ENCODE measurements around the gene C17orf58. TPM values are rescaled to one million over a fixed set of nuclear protein-coding genes. Genes with fewer than 3 reads are reported as not detected.

Gene C17orf58
- total RNA-seq, 2 experiments from 2014 or later: 17.8 to 27.7 TPM

DNA sequence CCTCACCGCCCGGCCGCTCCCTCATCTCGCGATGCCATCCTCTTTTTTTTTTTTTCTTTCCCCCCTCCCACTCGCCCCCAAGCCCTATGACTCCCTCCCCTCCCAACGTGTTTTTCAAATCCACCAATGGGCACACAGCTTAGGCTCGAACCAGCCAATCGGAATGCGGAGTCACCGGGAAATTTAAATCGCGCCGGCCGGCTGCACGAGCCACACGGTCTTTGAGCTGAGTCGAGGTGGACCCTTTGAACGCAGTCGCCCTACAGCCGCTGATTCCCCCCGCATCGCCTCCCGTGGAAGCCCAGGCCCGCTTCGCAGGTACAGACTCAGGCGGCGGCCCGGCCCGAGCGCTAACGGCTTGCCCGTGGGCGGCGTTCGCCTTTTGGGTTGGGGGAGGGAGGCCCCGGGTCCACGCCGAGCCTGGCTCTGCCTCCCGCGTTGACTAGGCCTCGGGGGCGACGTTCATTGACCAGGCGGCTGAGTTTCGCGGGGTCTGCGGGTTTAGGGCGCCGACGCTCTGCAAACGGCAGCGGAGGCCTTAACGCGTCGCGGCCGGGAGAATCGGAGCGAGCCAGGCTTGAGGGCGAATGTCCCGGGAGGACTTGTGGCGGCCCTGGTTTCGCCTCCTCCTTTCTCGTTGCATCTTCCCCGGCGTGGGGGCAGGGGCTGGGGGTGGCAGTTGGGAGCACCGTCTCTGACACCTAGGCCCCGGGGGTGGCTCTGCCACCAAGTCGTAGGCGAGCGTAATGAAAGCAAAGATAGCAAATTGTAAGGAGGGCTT is 39.4 kb upstream of the C17orf58 start, which contains the start of gene KPNA2:
TSS of gene KPNA2 (plus strand) at position 213 of the 781 bp plus-strand sequence. CDS start 1,398 bp downstream, outside the sequence.
- H3K4me2 ChIP-seq (ENCODE audit: low read length): peak within 1 kb of the TSS; percentile 82
- POLR2A ChIA-PET: interaction anchor here (0.6 to 2.4 kb wide), 11 partner anchors 11 to 1884 kb away, joined by 3 to 13 read pairs (median 5); no protein-coding TSS in a partner anchor
- peaks cover 51% of the 10 kb centered on the region for H3K36me3 ChIP-seq (ENCODE audit: insufficient read depth, low read length)
- peak within 1 kb of the TSS; percentile 78 for H3K27ac ChIP-seq (ENCODE audit: low read depth, low read length, poor library complexity, severe bottlenecking)
- H2AFZ ChIP-seq (ENCODE audit: low read length): peak within 1 kb of the TSS; percentile 65; the same call in 1 of the 2 replicates
- H3K79me2 ChIP-seq (ENCODE audit: insufficient read depth, low read depth, low read length): peaks cover 52% of the 10 kb centered on the region
- BruUV-seq (replicated peaks): TSS peak; percentile 86
- intact Hi-C loops (cut with micrococcal nuclease; ENCODE audit: unreplicated experiment): loop anchor here (1.0 to 5.0 kb wide), 3 partner anchors 15 to 477 kb away; partner anchors contain the start of genes NOL11 and PRKAR1A
- TF ChIP-seq EZH2phosphoT487 (IDR thresholded peaks at IDR 0.05; ENCODE audit: borderline replicate concordance, low read depth, low read length): no peak
- TF ChIP-seq, protein P1, sequence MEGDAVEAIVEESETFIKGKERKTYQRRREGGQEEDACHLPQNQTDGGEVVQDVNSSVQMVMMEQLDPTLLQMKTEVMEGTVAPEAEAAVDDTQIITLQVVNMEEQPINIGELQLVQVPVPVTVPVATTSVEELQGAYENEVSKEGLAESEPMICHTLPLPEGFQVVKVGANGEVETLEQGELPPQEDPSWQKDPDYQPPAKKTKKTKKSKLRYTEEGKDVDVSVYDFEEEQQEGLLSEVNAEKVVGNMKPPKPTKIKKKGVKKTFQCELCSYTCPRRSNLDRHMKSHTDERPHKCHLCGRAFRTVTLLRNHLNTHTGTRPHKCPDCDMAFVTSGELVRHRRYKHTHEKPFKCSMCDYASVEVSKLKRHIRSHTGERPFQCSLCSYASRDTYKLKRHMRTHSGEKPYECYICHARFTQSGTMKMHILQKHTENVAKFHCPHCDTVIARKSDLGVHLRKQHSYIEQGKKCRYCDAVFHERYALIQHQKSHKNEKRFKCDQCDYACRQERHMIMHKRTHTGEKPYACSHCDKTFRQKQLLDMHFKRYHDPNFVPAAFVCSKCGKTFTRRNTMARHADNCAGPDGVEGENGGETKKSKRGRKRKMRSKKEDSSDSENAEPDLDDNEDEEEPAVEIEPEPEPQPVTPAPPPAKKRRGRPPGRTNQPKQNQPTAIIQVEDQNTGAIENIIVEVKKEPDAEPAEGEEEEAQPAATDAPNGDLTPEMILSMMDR (conservative IDR thresholded peaks at IDR 0.05; ENCODE audit: low read length): no peak
- H3K9me3 ChIP-seq (ENCODE audit: low read length): no peaks in the 10 kb centered on the region
- H3K9me2 ChIP-seq (ENCODE audit: insufficient read depth, low read length): no peaks in the 10 kb centered on the region
- peak within 1 kb of the TSS; percentile 89 for H3K4me3 ChIP-seq (ENCODE audit: low read depth, low read length, poor library complexity, severe bottlenecking)
- CTCF ChIA-PET (ENCODE audit: unreplicated experiment): interaction anchor here (0.6 to 1.0 kb wide), 3 partner anchors 16 to 706 kb away, joined by 4 to 10 read pairs (median 5); no protein-coding TSS in a partner anchor
- peaks cover 34% of the 10 kb centered on the region for H4K20me1 ChIP-seq (ENCODE audit: insufficient read depth, low read length)
- H3K4me1 ChIP-seq (ENCODE audit: insufficient read depth, low read length, poor library complexity, severe bottlenecking): peaks cover 22% of the 10 kb centered on the region
- DNase-seq (ENCODE audit: low spot score): peak; percentile 100

DNA sequence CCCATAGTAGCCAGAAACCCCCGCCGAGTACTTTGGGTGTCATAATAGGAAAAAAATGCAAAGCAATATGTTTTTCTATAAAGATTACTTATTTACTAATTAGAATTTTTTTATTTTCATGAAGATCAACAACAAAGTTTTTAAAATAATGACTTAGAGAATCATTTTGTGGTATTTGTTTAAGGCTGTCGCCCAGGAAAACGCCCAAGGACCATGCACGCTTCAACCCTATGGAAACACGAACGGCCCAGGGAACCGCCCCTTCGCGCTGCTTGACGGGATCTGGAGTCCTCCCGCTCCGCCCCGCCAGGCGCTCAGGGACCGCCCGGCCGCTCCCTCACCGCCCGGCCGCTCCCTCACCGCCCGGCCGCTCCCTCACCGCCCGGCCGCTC is 38.9 kb upstream of the C17orf58 start:
- POLR2A ChIA-PET: interaction anchor here (0.6 to 2.4 kb wide), 4 partner anchors 52 to 193 kb away, joined by 4 to 13 read pairs (median 5); no protein-coding TSS in a partner anchor
- no peaks in the 10 kb centered on the region for H3K9me3 ChIP-seq (ENCODE audit: low read length)
- TF ChIP-seq, protein P1 (conservative IDR thresholded peaks at IDR 0.05; ENCODE audit: low read length): no peak
- TF ChIP-seq EZH2phosphoT487 (IDR thresholded peaks at IDR 0.05; ENCODE audit: borderline replicate concordance, low read depth, low read length): no peak
- DNase-seq (ENCODE audit: low spot score): peak; percentile 98
- H4K20me1 ChIP-seq (ENCODE audit: insufficient read depth, low read length): peaks cover 29% of the 10 kb centered on the region
- peak overlapping the region; percentile 65; the same call in 1 of the 2 replicates for H2AFZ ChIP-seq (ENCODE audit: low read length)
- peak overlapping the region; percentile 58 for H3K4me2 ChIP-seq (ENCODE audit: low read length)
- H3K36me3 ChIP-seq (ENCODE audit: insufficient read depth, low read length): peaks cover 45% of the 10 kb centered on the region
- H3K79me2 ChIP-seq (ENCODE audit: insufficient read depth, low read depth, low read length): peaks cover 47% of the 10 kb centered on the region
- peak overlapping the region; percentile 42 for H3K4me3 ChIP-seq (ENCODE audit: low read depth, low read length, poor library complexity, severe bottlenecking)
- H3K4me1 ChIP-seq (ENCODE audit: insufficient read depth, low read length, poor library complexity, severe bottlenecking): peaks cover 22% of the 10 kb centered on the region
- intact Hi-C loops (cut with micrococcal nuclease; ENCODE audit: unreplicated experiment): loop anchor here (1.0 to 5.0 kb wide), 3 partner anchors 15 to 477 kb away; partner anchors contain the start of genes NOL11 and PRKAR1A
- CTCF ChIA-PET (ENCODE audit: unreplicated experiment): interaction anchor here (0.6 kb wide), 1 partner anchor 52 kb away, joined by 10 read pairs; no protein-coding TSS in a partner anchor
- no peak overlapping the region for H3K27ac ChIP-seq (ENCODE audit: low read depth, low read length, poor library complexity, severe bottlenecking)
- H3K9me2 ChIP-seq (ENCODE audit: insufficient read depth, low read length): no peaks in the 10 kb centered on the region
- BruUV-seq (replicated peaks): no TSS peak
